HG02610 (cell line): ENCODE measurements around the gene OMG.
"Not testable (repeated sequence)": the region's sequence is repeated elsewhere in the genome, so short reads cannot be mapped to it uniquely, and the experiment has no call there.

Experiments used
- ATAC-seq: cut with Tn5 transposase; IDR thresholded peaks from one replicate; pipeline ENCODE4 v1.9.1; 2021; ENCODE audit warnings: mild to moderate bottlenecking, moderate library complexity; ENCODE audit not compliant: unreplicated experiment

The OMG gene, protein sequence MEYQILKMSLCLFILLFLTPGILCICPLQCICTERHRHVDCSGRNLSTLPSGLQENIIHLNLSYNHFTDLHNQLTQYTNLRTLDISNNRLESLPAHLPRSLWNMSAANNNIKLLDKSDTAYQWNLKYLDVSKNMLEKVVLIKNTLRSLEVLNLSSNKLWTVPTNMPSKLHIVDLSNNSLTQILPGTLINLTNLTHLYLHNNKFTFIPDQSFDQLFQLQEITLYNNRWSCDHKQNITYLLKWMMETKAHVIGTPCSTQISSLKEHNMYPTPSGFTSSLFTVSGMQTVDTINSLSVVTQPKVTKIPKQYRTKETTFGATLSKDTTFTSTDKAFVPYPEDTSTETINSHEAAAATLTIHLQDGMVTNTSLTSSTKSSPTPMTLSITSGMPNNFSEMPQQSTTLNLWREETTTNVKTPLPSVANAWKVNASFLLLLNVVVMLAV

DNA sequence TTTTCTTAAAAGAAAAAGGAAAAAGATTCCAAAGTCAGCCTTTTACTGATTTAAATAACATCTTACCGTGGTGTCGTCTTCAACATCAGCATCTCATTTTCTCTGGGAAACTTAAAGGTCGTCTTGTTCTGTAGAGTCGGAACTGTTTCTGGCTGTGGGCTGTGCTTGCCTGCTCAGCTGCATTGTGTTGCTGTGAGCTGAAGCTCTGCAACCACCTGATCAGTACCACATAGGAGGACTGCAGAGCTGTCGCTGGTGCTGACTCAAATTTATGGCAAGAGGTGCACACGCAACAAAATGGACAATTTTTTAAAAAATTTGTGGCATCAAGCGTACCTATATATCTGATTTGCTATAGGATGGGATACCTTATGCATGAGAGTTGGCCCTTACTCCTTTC lies at the start of gene OMG:
OMG (minus strand) TSS at position 150 of the 400 bp plus-strand sequence. CDS start 908 bp downstream, outside the sequence.
- no peak for ATAC-seq

DNA sequence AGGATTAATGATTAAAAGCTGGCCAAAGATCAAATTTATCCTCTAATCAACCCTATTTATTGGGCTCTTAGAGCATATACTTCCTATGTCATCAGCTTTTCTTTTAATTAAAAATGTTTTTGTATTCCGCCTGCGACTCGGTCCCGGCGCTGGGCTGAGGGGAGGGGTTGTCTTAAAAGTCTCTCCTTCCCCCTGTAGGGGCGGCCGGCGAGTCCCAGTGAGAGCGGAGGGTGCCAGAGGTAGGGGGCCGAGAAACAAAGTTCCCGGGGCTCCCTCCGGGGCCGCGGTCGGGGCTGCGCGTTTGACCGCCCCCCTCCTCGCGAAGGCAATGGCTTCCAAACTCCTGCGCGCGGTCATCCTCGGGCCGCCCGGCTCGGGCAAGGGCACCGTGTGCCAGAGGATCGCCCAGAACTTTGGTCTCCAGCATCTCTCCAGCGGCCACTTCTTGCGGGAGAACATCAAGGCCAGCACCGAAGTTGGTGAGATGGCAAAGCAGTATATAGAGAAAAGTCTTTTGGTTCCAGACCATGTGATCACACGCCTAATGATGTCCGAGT lies 48.2 kb upstream of the OMG start:
- not testable (repeated sequence) for ATAC-seq

DNA sequence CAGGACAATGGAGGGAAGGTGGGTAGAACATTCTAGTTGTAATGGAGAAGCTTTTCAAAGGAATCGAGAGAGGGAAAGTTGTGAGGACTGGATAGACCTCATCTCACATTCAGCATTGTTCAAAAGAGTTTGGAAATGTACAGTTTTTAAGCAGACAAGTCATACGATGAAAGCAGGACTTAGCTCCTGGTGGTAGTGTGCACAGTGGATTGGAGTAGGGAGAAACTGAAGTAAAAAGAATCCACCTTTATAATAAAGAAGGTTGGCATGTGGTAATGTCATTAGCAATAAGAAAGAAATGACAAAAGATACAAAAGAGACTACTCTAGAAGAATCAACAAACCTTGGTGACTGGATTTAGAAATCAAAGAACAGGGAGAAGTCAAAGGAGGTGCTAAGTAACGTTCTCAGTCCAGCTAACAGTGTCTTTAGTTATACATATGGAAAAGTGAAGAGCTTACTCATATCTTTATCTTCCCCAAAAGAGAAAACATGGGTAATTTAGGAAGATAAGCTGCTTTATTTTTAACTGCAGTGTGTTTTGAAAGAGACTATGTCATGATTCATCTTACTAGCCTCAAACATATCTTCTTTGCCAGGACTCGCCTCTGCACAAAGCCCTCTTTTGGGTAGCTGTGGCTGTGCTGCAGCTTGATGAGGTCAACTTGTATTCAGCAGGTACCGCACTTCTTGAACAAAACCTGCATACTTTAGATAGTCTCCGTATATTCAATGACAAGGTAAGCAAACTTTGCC lies 43.0 kb upstream of the OMG start:
- ATAC-seq, result no peak

DNA sequence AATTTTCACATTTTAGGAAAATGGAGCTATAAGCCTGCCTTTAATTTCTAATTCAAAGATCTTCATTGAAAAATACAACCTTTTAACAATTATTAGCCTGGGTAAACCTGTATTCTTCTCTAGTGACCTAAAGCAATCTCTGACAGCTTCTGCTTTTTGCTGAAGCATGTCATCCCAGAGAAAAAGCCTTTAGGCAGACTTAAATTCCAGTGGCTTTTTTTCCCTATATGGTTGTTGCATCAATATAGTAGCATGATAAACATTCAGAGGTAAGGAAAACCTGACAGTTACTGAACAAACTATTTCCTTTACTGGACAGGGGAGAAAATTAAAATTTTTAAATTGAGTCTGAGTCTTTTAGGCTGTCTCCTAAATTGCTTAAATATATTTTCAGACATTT lies 32.2 kb upstream of the OMG start:
- no peak for ATAC-seq

DNA sequence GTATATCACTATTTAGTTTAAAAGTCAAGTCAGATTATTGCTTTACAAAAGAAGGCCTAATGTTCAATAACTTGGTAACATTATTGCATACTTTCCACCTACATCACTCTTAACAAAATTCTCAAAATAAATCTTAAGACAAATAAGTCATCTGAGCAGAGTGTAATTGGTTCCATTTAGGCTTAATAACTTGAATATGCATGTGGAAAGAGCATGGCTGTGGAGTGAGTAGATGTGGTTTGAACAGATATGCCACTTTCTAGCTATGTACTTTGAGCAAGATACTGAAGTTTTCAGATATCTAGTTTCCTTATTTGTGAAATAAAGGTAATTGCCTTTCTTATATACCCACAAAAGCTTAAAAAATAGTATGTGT lies 31.1 kb upstream of the OMG start:
- no peak for ATAC-seq

DNA sequence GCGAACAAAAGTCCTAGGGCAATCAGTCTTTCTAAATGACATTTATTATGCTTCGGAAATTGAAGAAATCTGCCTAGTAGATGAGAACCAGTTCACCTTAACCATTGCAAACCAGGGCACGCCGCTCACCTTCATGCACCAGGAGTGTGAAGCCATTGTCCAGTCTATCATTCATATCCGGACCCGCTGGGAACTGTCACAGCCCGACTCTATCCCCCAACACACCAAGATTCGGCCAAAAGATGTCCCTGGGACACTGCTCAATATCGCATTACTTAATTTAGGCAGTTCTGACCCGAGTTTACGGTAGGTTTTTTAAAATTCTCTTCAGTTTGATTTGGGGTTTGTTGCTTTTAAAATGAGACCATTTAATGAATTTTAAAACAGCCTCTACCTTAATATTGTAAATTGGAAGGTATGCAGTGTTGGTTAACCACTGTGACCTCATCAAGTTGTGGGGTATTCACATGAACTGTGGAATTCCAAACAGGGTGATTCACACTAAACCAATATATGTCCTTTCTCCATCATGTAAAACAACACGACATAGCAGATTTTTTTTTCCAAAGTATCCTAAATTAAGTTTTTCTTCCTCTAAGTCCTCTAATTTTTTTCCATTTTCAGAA lies 30.6 kb upstream of the OMG start:
- ATAC-seq, result no peak

DNA sequence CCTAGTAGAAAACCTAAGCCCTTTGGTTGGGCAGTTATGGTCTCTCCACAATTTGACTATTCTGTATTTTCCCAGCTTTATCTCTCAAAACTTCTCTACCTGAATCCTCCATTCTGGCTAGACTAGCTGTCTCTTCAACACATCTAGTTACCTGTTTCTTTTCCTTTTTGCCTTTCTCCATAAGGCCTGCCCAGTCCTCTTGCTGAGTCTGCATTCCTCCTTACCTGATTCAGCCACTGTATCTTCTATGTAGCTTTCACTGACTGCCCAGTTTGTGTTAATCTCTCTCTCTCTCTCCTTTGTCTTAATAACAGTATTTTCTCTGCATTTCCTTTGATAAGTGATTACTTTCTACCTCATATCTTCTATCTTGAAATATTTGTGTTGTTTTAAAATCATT lies 26.5 kb upstream of the OMG start:
- ATAC-seq, result no peak

DNA sequence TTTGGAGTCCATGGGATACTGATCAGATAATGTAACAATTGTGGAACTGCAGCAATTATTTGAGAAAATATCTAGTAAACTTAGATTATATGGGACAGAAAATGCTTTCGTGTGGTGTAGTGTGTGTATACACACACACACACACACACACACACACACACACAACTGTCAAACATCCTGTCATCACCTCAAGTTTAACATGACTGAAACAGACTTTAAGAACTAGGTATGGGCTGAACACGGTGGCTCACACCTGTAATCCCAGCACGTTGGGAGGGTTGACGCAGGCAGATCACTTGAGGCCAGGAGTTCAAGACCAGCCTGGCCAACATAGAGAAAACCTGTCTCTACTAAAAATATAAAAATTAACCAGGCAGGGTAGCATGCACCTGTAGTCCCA lies 24.9 kb upstream of the OMG start:
- ATAC-seq, result no peak

DNA sequence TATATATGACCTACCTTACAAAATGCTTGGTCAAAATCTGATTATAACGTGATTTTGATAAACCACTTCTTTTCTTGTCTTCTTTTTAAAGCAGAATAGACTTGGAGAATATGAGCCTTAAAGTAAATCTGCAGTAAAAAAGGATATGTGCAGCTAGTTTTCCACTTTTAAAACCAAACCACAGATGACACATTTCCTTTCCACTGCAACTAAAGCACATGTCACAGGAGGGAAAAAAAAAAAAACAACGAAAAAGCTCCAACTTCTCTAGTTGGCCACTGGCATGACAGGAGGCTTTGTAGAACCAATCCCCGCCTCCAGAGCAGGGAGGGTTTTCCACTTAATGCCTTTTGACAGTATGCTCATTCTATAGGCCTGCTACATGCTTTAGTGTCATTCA lies 24.4 kb upstream of the OMG start, which contains the start of gene EVI2A:
EVI2A (minus strand) TSS at position 142 of the 400 bp plus-strand sequence. CDS start 2,609 bp downstream, outside the sequence.
- peak; percentile 44 for ATAC-seq

DNA sequence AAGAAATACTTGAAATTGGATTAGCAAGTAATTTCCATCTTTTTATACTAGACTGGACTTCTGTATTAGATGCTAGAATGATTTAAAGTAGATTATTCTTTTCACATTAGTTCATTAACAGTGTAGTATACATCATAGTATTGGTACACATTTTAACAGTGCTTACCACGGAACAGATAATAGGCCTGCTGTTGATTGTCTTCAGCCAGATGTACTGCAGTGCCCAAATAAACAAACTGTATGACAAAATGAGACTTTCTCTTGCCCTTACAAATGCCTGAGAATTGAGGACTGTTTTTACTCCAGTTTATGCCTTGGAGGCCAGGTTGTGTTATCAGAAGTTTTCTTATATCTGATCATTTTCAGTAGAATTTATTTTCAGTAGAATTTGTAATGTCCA lies 23.8 kb upstream of the OMG start:
- no peak for ATAC-seq

DNA sequence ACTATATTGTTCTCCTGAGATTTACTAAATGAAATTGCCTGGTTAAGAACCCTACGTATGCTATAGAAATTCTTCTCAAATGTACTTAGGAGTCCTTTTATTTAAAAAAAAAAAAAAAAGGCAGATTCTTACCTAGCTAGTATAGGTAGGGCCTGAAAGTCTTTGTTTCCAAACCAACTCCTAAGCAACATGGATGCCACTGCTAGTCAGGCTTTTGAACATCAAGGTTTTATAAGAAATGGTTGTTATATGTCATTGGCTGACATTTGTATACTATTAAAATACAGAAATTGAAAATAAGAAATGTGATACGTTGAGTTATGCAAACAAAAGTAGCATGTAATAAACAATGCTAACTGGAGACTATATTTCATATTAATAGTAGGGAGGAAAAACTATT lies 23.2 kb upstream of the OMG start:
- ATAC-seq, result no peak

DNA sequence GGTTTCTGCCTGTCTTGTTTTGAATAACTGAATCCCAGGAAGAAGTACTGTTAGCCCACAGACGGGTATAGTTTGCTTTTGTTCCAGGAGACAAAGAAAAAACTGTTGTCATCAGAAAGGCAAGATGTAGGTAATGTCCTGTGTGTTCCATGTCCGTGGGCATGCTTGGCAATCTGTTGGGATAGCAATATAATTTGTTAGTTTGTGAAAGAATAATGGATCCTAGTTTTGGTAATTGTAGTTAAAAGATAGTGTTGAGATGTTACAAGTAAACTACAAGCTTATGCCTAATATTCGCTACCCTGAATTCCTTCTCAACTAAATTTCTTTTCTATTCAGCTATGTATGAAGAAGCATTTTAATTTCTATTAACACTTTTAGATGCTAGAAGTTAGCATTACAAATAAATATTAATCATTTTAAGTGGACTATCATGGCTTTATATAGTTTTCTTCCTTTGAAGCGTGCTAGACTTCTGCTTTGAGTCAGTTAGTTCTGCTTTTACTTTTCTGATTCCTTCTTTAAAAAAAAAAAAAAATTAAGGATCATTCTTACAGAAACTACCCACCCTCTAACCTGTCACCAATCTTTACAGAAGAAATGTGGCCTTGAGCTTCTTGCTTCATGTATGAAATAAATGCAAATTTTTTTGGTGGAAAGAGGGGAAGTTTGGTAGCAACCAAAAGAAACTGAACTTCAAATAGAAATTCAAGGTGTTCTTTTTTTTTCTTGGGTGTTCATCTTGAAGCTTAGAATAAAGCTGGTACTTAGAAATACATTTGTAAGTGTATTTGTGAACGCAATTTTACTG lies 22.0 kb upstream of the OMG start:
- peak; percentile 34 for ATAC-seq

DNA sequence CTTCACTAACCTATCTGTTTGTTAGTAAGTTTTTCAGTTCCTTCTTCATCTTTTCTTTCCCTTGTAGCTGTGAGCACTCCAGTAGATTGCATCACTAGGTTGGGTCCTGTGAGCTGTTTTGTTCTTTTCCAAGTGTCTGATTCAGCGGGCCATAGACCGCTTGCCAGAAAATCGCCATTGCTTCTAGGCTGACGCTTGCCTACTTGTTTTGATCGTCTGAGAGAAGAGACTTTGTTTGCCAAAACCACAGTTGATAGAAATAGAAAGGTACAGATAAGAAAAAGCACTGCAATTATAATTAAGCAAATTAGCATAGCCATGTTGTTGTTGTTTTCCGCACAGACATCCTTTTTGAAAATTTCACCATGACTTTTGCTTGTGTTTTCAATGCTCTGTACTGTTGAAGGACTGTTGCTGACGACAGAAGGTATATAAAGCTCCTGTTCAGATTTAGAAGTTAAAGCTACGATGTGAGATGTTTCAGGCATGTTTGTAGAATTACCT lies 21.3 kb upstream of the OMG start:
- ATAC-seq, result peak; percentile 28

DNA sequence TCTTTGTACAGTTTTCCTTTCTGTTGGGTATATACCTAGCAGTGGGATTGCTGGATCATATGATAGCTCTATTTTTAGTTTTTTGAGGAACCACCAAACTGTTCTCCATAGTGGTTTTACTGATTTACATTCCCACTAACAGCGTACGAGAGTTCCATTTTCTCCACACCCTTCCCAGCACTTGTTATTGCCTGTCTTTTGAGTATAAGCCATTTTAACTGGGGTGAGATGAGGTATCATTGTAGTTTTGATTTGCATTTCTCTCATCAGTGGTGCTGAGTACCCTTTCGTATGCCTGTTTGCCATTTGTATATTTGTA lies 17.7 kb upstream of the OMG start:
- no peak for ATAC-seq

DNA sequence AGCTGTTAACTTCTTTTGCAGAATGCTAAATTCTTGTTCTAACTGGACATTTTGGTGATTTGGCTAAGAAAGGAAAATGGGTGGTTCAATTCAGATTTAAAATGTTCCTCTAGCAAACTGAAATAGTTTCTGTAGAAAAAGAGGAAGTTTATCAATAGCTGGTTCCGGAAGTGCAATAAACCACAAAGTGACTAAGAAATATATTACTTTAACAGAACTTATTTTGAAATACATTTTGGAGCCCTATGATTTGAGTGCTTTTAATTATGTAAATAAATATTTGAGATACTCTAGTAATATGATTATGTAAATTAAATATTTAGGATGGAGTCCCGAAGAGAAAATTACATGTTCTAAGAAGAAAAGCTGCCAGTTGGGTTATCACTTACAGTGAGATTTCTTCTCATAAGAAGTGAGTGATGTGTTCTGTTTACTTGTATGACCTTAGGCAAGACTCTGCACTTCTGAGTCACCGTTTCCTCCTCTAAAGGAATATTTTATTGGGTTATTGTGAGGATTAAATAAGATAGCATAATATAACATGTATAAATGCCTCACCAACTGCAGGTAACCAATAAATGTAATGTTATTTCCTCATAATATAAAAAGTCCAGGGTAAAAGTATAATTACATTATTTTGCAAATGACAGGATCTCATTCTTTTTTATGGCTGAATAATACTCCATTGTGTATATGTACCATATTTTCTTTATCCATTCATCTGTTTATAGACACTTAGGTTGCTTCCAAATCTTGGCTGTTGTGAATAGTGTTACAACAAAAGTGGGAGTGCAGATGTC lies 17.1 kb upstream of the OMG start, which contains the start of gene EVI2B:
EVI2B (minus strand) TSS at position 73 of the 800 bp plus-strand sequence. CDS start 8,445 bp downstream, outside the sequence.
- peak; percentile 32 for ATAC-seq

DNA sequence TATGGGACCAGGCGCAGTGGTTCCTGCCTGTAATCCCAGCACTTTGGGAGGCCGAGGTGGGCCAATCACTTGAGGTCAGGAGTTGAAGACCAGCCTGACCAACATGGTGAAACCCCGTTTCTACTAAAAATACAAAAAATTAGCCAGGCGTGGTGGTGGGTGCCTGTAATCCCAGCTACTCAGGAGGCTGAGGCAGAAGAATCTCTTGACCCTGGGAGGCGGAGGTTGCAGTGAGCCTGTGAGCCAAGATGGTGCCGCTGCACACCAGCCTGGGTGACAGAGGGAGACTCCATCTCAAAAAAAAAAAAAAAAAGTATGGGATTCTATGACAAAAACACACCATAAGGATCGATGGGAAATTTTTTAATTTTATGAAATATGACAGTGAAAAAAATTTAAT lies 15.2 kb upstream of the OMG start:
- not testable (repeated sequence) for ATAC-seq

DNA sequence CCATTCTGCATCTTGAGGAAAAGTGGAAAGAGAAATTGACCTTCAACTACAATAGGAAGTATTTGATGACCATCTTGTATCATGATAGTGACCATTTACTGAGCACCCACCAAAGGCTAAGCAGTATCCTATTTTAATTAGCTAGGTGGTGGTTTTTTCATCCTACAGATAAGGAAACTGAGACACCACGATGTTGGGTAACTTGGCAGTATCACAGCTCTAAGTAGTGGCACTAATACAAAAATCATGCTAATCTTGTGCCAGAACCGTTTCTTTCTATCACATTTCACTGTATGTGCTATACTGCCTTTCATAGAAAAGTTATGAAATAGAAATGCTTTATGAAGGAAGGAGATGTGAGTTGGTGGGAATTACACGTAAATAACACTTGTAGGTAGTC lies 14.5 kb upstream of the OMG start:
- no peak for ATAC-seq

DNA sequence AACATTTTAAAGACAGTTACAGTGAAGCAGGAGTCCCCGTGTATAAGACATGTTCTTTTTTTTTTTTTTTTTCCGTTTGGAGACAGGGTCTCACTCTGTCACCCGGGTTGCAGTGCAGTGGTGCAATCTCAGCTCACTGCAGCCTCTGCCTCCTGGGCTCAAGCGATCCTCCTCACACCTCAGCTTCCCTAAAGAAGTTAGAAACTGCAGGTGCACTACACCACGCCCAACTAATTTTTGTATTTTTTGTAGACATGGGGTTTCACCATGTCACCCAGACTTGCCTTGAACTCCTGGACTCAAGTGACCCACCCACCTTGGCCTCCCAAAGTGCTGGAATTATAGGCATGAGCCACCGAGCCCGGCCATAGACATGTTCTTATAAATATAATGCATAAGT lies 13.8 kb upstream of the OMG start:
- no peak for ATAC-seq

DNA sequence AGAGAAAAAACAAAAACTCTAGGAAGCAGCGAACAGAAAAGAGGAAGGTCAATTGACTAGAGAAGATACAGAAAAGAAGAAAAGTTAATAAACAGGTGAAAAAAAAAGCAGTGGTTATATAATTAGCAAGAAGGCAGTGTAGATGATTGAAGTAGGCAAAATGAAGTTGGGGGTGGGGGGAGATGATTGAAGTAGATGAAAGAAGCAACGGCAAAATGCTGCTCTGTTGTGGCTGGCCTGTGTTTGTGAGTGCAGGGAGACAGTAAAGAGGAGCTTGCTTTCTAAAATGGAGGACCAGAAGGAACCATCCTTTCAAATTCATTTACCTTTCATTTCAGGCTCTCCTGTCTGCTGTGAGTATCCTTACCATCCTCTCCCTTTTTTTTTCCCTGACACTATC lies 13.2 kb upstream of the OMG start:
- no peak for ATAC-seq

DNA sequence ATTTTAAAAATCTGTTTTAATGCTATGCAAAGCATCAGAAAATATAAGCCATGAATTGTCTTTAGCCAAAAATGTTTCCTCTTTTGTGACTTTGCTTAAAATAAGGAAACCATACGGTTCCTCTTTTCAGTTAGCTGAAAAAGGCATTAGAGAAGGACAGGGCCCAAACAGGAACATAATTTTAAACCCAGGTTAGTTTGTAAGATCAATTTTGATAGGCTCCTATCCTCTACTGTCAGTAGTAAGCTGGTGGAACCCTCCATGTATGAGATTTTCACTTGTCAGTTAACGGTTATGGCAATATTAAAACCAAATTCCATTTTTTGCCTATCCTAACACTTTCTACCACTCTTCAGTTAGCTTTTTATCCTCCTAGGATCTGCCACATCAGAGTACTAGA lies 12.5 kb upstream of the OMG start:
- ATAC-seq, result no peak
